Lung (tissue), 12 donors: ENCODE measurements around the gene SRP72. TPM values are rescaled to one million over a fixed set of nuclear protein-coding genes. Genes with fewer than 3 reads are reported as not detected.

Experiments
- ATAC-seq: fragments of 200-7000 bp; cut with Tn5 transposase; one replicate; pipeline ENCODE4 v1.9.1; 2020; ENCODE audit warnings: moderate number of reproducible peaks; ENCODE audit not compliant: insufficient read depth, low FRiP score
- DNase-seq, 3 donors: peaks; one replicate each; pipeline ENCODE4 v3.0.0-alpha.2; 2013 to 2017
- H3K27ac ChIP-seq, 2 donors: one replicate each; pipeline ENCODE4 v1.5.1; 2013; ENCODE audit warnings: mild to moderate bottlenecking in 2 of 2, moderate library complexity in 2 of 2, control low read depth in 1 of 2, inconsistent platforms in 1 of 2, low read depth in 1 of 2, low read length in 1 of 2
- H3K27me3 ChIP-seq, 3 donors: one replicate each; pipeline ENCODE4 v1.5.1; 2013; ENCODE audit warnings: low read length in 2 of 3; ENCODE audit not compliant: control insufficient read depth in 3 of 3, insufficient read depth in 3 of 3
- H3K36me3 ChIP-seq, 4 donors: one replicate each; pipeline ENCODE4 v1.5.1; 2013; ENCODE audit warnings: low read length in 4 of 4, mild to moderate bottlenecking in 1 of 4, moderate library complexity in 1 of 4; ENCODE audit not compliant: control insufficient read depth in 4 of 4, insufficient read depth in 4 of 4
- H3K4me1 ChIP-seq, 5 donors: one replicate each; pipeline ENCODE4 v1.5.1; 2013; ENCODE audit warnings: low read length in 5 of 5, mild to moderate bottlenecking in 2 of 5, moderate library complexity in 1 of 5; ENCODE audit not compliant: control insufficient read depth in 5 of 5, insufficient read depth in 5 of 5
- H3K4me3 ChIP-seq: one replicate; pipeline ENCODE4 v1.5.1; 2013; ENCODE audit warnings: mild to moderate bottlenecking, control low read depth, moderate library complexity
- H3K9ac ChIP-seq, 2 donors: one replicate each; pipeline ENCODE4 v1.5.1; 2013; ENCODE audit warnings: low read length in 2 of 2, control low read depth in 1 of 2; ENCODE audit not compliant: insufficient read depth in 1 of 2
- H3K9me3 ChIP-seq, 4 donors: one replicate each; pipeline ENCODE4 v1.5.1; 2013; ENCODE audit warnings: low read length in 3 of 4, mild to moderate bottlenecking in 1 of 4, moderate library complexity in 1 of 4; ENCODE audit not compliant: control insufficient read depth in 4 of 4, insufficient read depth in 3 of 4
- WGBS, 2 donors: extraction: QIAGEN DNeasy Blood & Tissue Kit; methylation state at CpG; one replicate each; pipeline ENCODE4 v1.1.7; 2013; 5-methylcytosine and 5-hydroxymethylcytosine counted together
- polyA plus RNA-seq, 2 donors: library from polyadenylated mRNA; stranded (reverse); fragments of 200-250 nt; gene quantifications; one replicate each; pipeline ENCODE4 v1.2.1, GENCODE V29; 2013
- total RNA-seq, 2 donors: library from RNA; depleted of rRNA in 1 of 2; stranded (reverse); fragments of >200 nt in 1 of 2; gene quantifications; one replicate each; pipeline ENCODE4 v1.2.1, GENCODE V29; 2014 to 2021
- TF ChIP-seq, protein P1 (sequence below): IDR thresholded peaks from 2 replicates; pipeline ENCODE4 v1.5.1; 2012; ENCODE audit warnings: mild to moderate bottlenecking; ENCODE audit errors: control extremely low read depth, extremely low read depth
- donor health status: control.
- donor health status: control.
- donor health status: Bipolar disorder and iron deficiency.
- donor health status: healthy.
- donor health status: DM: yes; HTN: yes; CAD: no.

The SRP72 gene
- total and polyA plus RNA-seq, 4 donors, result 31.1 to 98.0 (median 71.1) TPM

GRCh38 chr4:56438766-56439165 is 28.7 kb upstream of the SRP72 start:
- no peak overlapping the region for H3K4me3 ChIP-seq
- DNase-seq (no peak), ATAC-seq (no peak)
- no peak overlapping the region for H3K27ac ChIP-seq
- H3K9ac ChIP-seq, result no peak overlapping the region
- peaks cover 0 to 6% (median 4%) of the 10 kb centered on the region in 4 donors for H3K36me3 ChIP-seq
- no peaks in the 10 kb centered on the region for H3K9me3 ChIP-seq
- H3K4me1 ChIP-seq, result peaks cover 0 to 16% (median 2%) of the 10 kb centered on the region in 5 donors
- TF ChIP-seq, protein P1, sequence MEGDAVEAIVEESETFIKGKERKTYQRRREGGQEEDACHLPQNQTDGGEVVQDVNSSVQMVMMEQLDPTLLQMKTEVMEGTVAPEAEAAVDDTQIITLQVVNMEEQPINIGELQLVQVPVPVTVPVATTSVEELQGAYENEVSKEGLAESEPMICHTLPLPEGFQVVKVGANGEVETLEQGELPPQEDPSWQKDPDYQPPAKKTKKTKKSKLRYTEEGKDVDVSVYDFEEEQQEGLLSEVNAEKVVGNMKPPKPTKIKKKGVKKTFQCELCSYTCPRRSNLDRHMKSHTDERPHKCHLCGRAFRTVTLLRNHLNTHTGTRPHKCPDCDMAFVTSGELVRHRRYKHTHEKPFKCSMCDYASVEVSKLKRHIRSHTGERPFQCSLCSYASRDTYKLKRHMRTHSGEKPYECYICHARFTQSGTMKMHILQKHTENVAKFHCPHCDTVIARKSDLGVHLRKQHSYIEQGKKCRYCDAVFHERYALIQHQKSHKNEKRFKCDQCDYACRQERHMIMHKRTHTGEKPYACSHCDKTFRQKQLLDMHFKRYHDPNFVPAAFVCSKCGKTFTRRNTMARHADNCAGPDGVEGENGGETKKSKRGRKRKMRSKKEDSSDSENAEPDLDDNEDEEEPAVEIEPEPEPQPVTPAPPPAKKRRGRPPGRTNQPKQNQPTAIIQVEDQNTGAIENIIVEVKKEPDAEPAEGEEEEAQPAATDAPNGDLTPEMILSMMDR, result no peak
- 93 to 94% methylated on average over 2 of the region's 2 CpGs for WGBS, 2 donors
- no peaks in the 10 kb centered on the region for H3K27me3 ChIP-seq

DNA sequence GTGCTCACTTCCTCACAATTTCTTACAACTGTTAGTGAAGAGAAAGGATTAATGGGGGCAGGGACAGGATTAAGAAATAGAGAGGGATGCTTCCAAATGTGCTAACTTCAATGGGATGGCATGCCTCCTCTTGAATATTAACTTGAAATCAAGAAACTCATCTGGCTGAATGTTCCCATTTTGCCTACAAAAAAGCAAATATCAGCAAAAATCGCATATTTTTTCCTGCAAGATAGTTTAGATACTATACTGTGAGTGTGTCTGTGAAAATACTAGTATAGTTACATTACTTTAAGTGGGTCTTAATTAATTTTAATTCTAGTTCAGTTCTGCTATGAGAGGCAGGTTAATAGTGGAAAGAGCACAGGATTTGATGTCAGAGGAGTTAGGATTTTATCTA is 26.4 kb upstream of the SRP72 start:
- DNase-seq, result no peak
- Histone ChIP-seq H3K36me3 (peaks cover 0 to 7% (median 6%) of the 10 kb centered on the region in 4 donors), H3K9ac (no peak overlapping the region), H3K27me3 (no peaks in the 10 kb centered on the region), H3K4me1 (peaks cover 0 to 7% (median 2%) of the 10 kb centered on the region in 5 donors), H3K9me3 (no peaks in the 10 kb centered on the region), H3K27ac (no peak overlapping the region), H3K4me3 (no peak overlapping the region)
- 94 to 95% methylated on average over 1 of the region's 1 CpG for WGBS, 2 donors
- ATAC-seq, result no peak
- TF ChIP-seq, protein P1, result no peak

- H3K27me3 ChIP-seq, result no peaks in the 10 kb centered on the region
These were observed 22.7 kb upstream of the SRP72 start for GRCh38 chr4:56444719-56445118.

More at GRCh38 chr4:56444719-56445118, 22.7 kb upstream of the SRP72 start:
- TF ChIP-seq, protein P1, result no peak
- Histone ChIP-seq H3K4me3 (no peak overlapping the region), H3K4me1 (peaks cover 0 to 7% (median 0%) of the 10 kb centered on the region in 5 donors), H3K9ac (no peak overlapping the region), H3K27ac (no peak overlapping the region), H3K9me3 (no peaks in the 10 kb centered on the region), H3K36me3 (peaks cover 1 to 18% (median 11%) of the 10 kb centered on the region in 4 donors)
- DNase-seq, result no peak
- no peak for ATAC-seq
- 90 to 93% methylated on average over 2 of the region's 2 CpGs for WGBS, 2 donors
